ENCODE measurements around the gene SRGAP1. TPM values are rescaled to one million over a fixed set of nuclear protein-coding genes. Genes with fewer than 3 reads are reported as not detected.

SRGAP1 gene
- total and polyA plus RNA-seq, 8 donors: 0.70 to 37.9 (median 9.8) TPM

GRCh38 chr12:63961543-63961942 is 117.0 kb downstream of the SRGAP1 start:
- TF ChIP-seq EP300 (IDR thresholded peaks at IDR 0.05) (no peak), CTCF (IDR thresholded peaks at IDR 0.05) (no peak), POLR2AphosphoS5 (IDR thresholded peaks at IDR 0.05) (no peak), POLR2A (IDR thresholded peaks at IDR 0.05) (no peak)
- no peak for DNase-seq
- H3K36me3 ChIP-seq: no peaks in the 10 kb centered on the region
- peaks cover 0 to 9% (median under 1%) of the 10 kb centered on the region in 4 donors for H3K4me1 ChIP-seq
- H3K27me3 ChIP-seq: no peaks in the 10 kb centered on the region
- H3K9me3 ChIP-seq: no peaks in the 10 kb centered on the region
- WGBS, 5 donors: 79 to 85% (median 82%) methylated on average over 3 of the region's 3 CpGs
- no peak overlapping the region for H3K27ac ChIP-seq
- intact Hi-C loops (cut with DNase I; ENCODE audit: low total_unique reads): no loop called here
- H3K4me3 ChIP-seq: no peak overlapping the region

GRCh38 chr12:63963868-63964267 is 119.4 kb downstream of the SRGAP1 start:
- no peaks in the 10 kb centered on the region for H3K36me3 ChIP-seq
- no peaks in the 10 kb centered on the region for H3K9me3 ChIP-seq
- H3K27ac ChIP-seq: no peak overlapping the region
- DNase-seq: no peak
- no peak for TF ChIP-seq POLR2A (IDR thresholded peaks at IDR 0.05)
- TF ChIP-seq EP300 (IDR thresholded peaks at IDR 0.05): no peak
- no peak for TF ChIP-seq CTCF (IDR thresholded peaks at IDR 0.05)
- TF ChIP-seq POLR2AphosphoS5 (IDR thresholded peaks at IDR 0.05): no peak
- no peak overlapping the region for H3K4me3 ChIP-seq
- 57 to 87% (median 74%) methylated on average over 2 of the region's 2 CpGs for WGBS, 5 donors
- peaks cover 0 to 13% (median 0%) of the 10 kb centered on the region in 4 donors for H3K4me1 ChIP-seq
- intact Hi-C loops (cut with DNase I; ENCODE audit: low total_unique reads): no loop called here
- H3K27me3 ChIP-seq: no peaks in the 10 kb centered on the region

- no peak for DNase-seq
- no peak overlapping the region for H3K27ac ChIP-seq
- 86 to 100% (median 97%) methylated on average over 1 of the region's 1 CpG for WGBS, 5 donors
- H3K4me1 ChIP-seq: peaks cover 0 to 13% (median 0%) of the 10 kb centered on the region in 4 donors
- H3K9me3 ChIP-seq: no peaks in the 10 kb centered on the region
- no peaks in the 10 kb centered on the region for H3K36me3 ChIP-seq
- intact Hi-C loops (cut with DNase I; ENCODE audit: low total_unique reads): no loop called here
- H3K4me3 ChIP-seq: no peak overlapping the region
- TF ChIP-seq POLR2AphosphoS5 (IDR thresholded peaks at IDR 0.05) (no peak), EP300 (IDR thresholded peaks at IDR 0.05) (no peak), POLR2A (IDR thresholded peaks at IDR 0.05) (no peak), CTCF (IDR thresholded peaks at IDR 0.05) (no peak)
- no peaks in the 10 kb centered on the region for H3K27me3 ChIP-seq
These were observed 119.8 kb downstream of the SRGAP1 start for GRCh38 chr12:63964301-63964700.

- H3K4me3 ChIP-seq: no peak overlapping the region
- no peaks in the 10 kb centered on the region for H3K27me3 ChIP-seq
- H3K27ac ChIP-seq: no peak overlapping the region
- H3K36me3 ChIP-seq: no peaks in the 10 kb centered on the region
- intact Hi-C loops (cut with DNase I; ENCODE audit: low total_unique reads): no loop called here
- H3K9me3 ChIP-seq: no peaks in the 10 kb centered on the region
- H3K4me1 ChIP-seq: peaks cover 0 to 24% (median 2%) of the 10 kb centered on the region in 4 donors
- no peak for DNase-seq
- TF ChIP-seq CTCF (IDR thresholded peaks at IDR 0.05) (no peak), EP300 (IDR thresholded peaks at IDR 0.05) (no peak), POLR2A (IDR thresholded peaks at IDR 0.05) (no peak), POLR2AphosphoS5 (IDR thresholded peaks at IDR 0.05) (no peak)
- WGBS, 5 donors: 58 to 87% (median 75%) methylated on average over 3 of the region's 3 CpGs
These were observed 121.6 kb downstream of the SRGAP1 start for GRCh38 chr12:63965936-63966605.

Data from stomach (tissue), 9 donors.